NCI-H460 (cell line): Measurements from ENCODE around the gene SCGB1C1. TPM values are rescaled to one million over a fixed set of nuclear protein-coding genes. Genes with fewer than 3 reads are reported as not detected.
A peak's percentile ranks its signal among the peaks of the same experiment; 100 is the strongest.
"Not testable (repeated sequence)": the region's sequence is repeated elsewhere in the genome, so short reads cannot be mapped to it uniquely, and the experiment has no call there.

Experiments used
- DNase-seq: peaks from one replicate; pipeline ENCODE4 v3.0.0-alpha.2; 2016; ENCODE audit warnings: low read depth; ENCODE audit errors: extremely low read depth
- total RNA-seq: library from RNA; depleted of rRNA; stranded (reverse); fragments of >200 nt; shearing (Covaris generic); gene quantifications from 2 replicates; pipeline ENCODE4 v1.2.3, GENCODE V29; 2014

SCGB1C1 gene
- total RNA-seq, 1 experiment from 2014 or later, result not detected

- no peak for DNase-seq
Observed at GRCh38 chr11:216081-216974, 23.4 kb downstream of the SCGB1C1 start.

GRCh38 chr11:217704-218103 lies 24.8 kb downstream of the SCGB1C1 start:
- no peak for DNase-seq

- no peak for DNase-seq
Observed at GRCh38 chr11:218815-219593, 26.1 kb downstream of the SCGB1C1 start.

GRCh38 chr11:220641-221215 lies 27.9 kb downstream of the SCGB1C1 start:
- not testable (repeated sequence) for DNase-seq

- DNase-seq, result no peak
Observed at GRCh38 chr11:221539-221938, 28.7 kb downstream of the SCGB1C1 start.

GRCh38 chr11:221998-222789 lies 29.3 kb downstream of the SCGB1C1 start:
- no peak for DNase-seq

- no peak for DNase-seq
Observed at GRCh38 chr11:223026-223789, 30.3 kb downstream of the SCGB1C1 start.

GRCh38 chr11:223884-224283 lies 31.0 kb downstream of the SCGB1C1 start:
- no peak for DNase-seq

- no peak for DNase-seq
Observed at GRCh38 chr11:224424-224823, 31.5 kb downstream of the SCGB1C1 start.

- no peak for DNase-seq
Observed at GRCh38 chr11:225734-226453, 33.0 kb downstream of the SCGB1C1 start.

GRCh38 chr11:227824-228379 lies 35.0 kb downstream of the SCGB1C1 start:
- DNase-seq, result no peak

GRCh38 chr11:230431-230830 lies 37.6 kb downstream of the SCGB1C1 start:
- no peak for DNase-seq

GRCh38 chr11:232783-233565 lies 40.1 kb downstream of the SCGB1C1 start:
- DNase-seq, result no peak

GRCh38 chr11:235180-235579 lies 42.3 kb downstream of the SCGB1C1 start:
- no peak for DNase-seq

- DNase-seq, result no peak
Observed at GRCh38 chr11:235609-235996, 42.7 kb downstream of the SCGB1C1 start.

GRCh38 chr11:235997-236773 lies 43.3 kb downstream of the SCGB1C1 start, which contains the start of gene SIRT3:
TSS of gene SIRT3 (minus strand) at chr11:236342. CDS start at chr11:236328, 14 bp downstream.
- DNase-seq, result peak; percentile 75
